Amniotic epithelial cell (primary cell): ENCODE data around the gene RPRD1A.
"Not testable (repeated sequence)": the region's sequence is repeated elsewhere in the genome, so short reads cannot be mapped to it uniquely, and the experiment has no call there.

Experiments used
- DNase-seq: peaks from one replicate; pipeline ENCODE4 v3.0.0-alpha.2; 2010; ENCODE audit warnings: low read depth

The RPRD1A gene

GRCh38 chr18:36078751-36079529, 11.6 kb upstream of the RPRD1A start:
- peak; percentile 99 for DNase-seq

- DNase-seq = not testable (repeated sequence)
These were observed 10.4 kb upstream of the RPRD1A start for GRCh38 chr18:36077764-36078163.

GRCh38 chr18:36075862-36076587, 8.7 kb upstream of the RPRD1A start:
- peak; percentile 98 for DNase-seq

- no peak for DNase-seq
These were observed 7.1 kb upstream of the RPRD1A start for GRCh38 chr18:36074435-36074834.

GRCh38 chr18:36073676-36074075, 6.3 kb upstream of the RPRD1A start:
- DNase-seq = peak; percentile 73

- DNase-seq = not testable (repeated sequence)
These were observed 5.0 kb upstream of the RPRD1A start for GRCh38 chr18:36072406-36072805.

- DNase-seq = peak; percentile 24
These were observed 689 bp downstream of the RPRD1A start for GRCh38 chr18:36066686-36067054.

GRCh38 chr18:36066001-36066400, 1.4 kb downstream of the RPRD1A start:
- DNase-seq = peak; percentile 98

- not testable (repeated sequence) for DNase-seq
These were observed 2.6 kb downstream of the RPRD1A start for GRCh38 chr18:36064809-36065079.

- no peak for DNase-seq
These were observed 3.1 kb downstream of the RPRD1A start for GRCh38 chr18:36064027-36064808.

- no peak for DNase-seq
These were observed 8.7 kb downstream of the RPRD1A start for GRCh38 chr18:36058674-36059073.

GRCh38 chr18:36051760-36052159, 15.6 kb downstream of the RPRD1A start:
- peak; percentile 38 for DNase-seq

- DNase-seq = no peak
These were observed 16.9 kb downstream of the RPRD1A start for GRCh38 chr18:36050479-36050878.

GRCh38 chr18:36047521-36047920, 19.8 kb downstream of the RPRD1A start:
- no peak for DNase-seq

- DNase-seq = no peak
These were observed 20.5 kb downstream of the RPRD1A start for GRCh38 chr18:36046898-36047297.

GRCh38 chr18:36045241-36045991, 21.9 kb downstream of the RPRD1A start:
- no peak for DNase-seq

- no peak for DNase-seq
These were observed 24.2 kb downstream of the RPRD1A start for GRCh38 chr18:36043153-36043552.

GRCh38 chr18:36041146-36041545, 26.2 kb downstream of the RPRD1A start:
- DNase-seq = no peak

GRCh38 chr18:36038102-36038663, 29.2 kb downstream of the RPRD1A start:
- DNase-seq = no peak

- no peak for DNase-seq
These were observed 32.1 kb downstream of the RPRD1A start for GRCh38 chr18:36035253-36035652.

- no peak for DNase-seq
These were observed 33.0 kb downstream of the RPRD1A start for GRCh38 chr18:36034299-36034895.
